K562 (cell line): ENCODE results near the gene DIS3L2. TPM values are rescaled to one million over a fixed set of nuclear protein-coding genes. Genes with fewer than 3 reads are reported as not detected.
A peak's percentile ranks its signal among the peaks of the same experiment; 100 is the strongest.

Experiments used
- ESRRB ChIP-seq: fragments of 250-450 bp; sonication (Bioruptor Pico); IDR thresholded peaks from 2 replicates; pipeline ENCODE4 v1.5.0; 2020; ENCODE audit warnings: mild to moderate bottlenecking, moderate library complexity, borderline replicate concordance
- ILK ChIP-seq: fragments of 450-650 bp; IDR thresholded peaks from 2 replicates; pipeline ENCODE4 v1.6.1; 2016; ENCODE audit warnings: missing genetic modification characterization, low read depth, mild to moderate bottlenecking, missing compliant biosample characterization, moderate library complexity, borderline replicate concordance
- KAT7 ChIP-seq: sonication (generic); formaldehyde crosslinking; IDR thresholded peaks from 2 replicates; pipeline ENCODE4 v1.8.0; 2022; ENCODE audit warnings: missing genetic modification reagents, mild to moderate bottlenecking, borderline replicate concordance
- L3MBTL2 ChIP-seq: fragments of 450-650 bp; IDR thresholded peaks from 2 replicates; pipeline ENCODE4 v1.6.1; 2016; ENCODE audit warnings: mild to moderate bottlenecking, moderate library complexity
- MYC ChIP-seq, 2 experiments: fragments of 250-450 bp in 1 of 2; sonication (Bioruptor Pico) in 1 of 2; IDR thresholded peaks; 2 replicates each; pipeline versions ENCODE4 v1.5.1 to v1.6.1; 2012 to 2021; ENCODE audit warnings: low read depth in 2 of 2, borderline replicate concordance in 1 of 2, improper control_type of control experiment in 1 of 2, low read length in 1 of 2, mild to moderate bottlenecking in 1 of 2, moderate library complexity in 1 of 2
- NFE2 ChIP-seq: IDR thresholded peaks from 2 replicates; pipeline ENCODE4 v1.6.1; 2014; ENCODE audit warnings: antibody characterized with exemption, low read depth
- RCOR1 ChIP-seq, 2 experiments: IDR thresholded peaks; 2 replicates each; pipeline ENCODE4 v1.6.1; 2012; ENCODE audit warnings: low read depth in 2 of 2, low read length in 2 of 2, borderline replicate concordance in 1 of 2, improper control_type of control experiment in 1 of 2
- SAFB2 ChIP-seq: fragments of 200-400 bp; formaldehyde crosslinking; IDR thresholded peaks from 2 replicates; pipeline ENCODE4 v1.6.1; 2018; ENCODE audit warnings: borderline replicate concordance, low read length, low read depth, moderate library complexity; ENCODE audit not compliant: severe bottlenecking
- ZNF239 ChIP-seq: fragments of 250-450 bp; sonication (Bioruptor Pico); IDR thresholded peaks from 2 replicates; pipeline ENCODE4 v1.4.0; 2020; ENCODE audit warnings: mild to moderate bottlenecking
- polyA plus RNA-seq, 8 experiments: library from polyadenylated mRNA; depleted of rRNA in 4 of 8; stranded (reverse) in 5 of 8; unstranded in 3 of 8; fragments of >200 nt; fragmentation: Nextera tagmentation in 2 of 8; fragmentation: Illumina TruSeq in 1 of 8; extraction: Ambion mirVana in 2 of 8; extraction: Trizol in 1 of 8; gene quantifications; 2 replicates each; pipeline versions ENCODE4 v1.2.1 to v1.2.3, GENCODE V29; 2011 to 2014; ENCODE audit warnings: inconsistent platforms in 1 of 8, missing spikeins in 1 of 8
- total RNA-seq, 7 experiments: library from RNA; depleted of rRNA in 6 of 7; stranded (reverse); fragments of >200 nt in 6 of 7; fragmentation: Illumina TruSeq in 2 of 7; extraction: Trizol in 2 of 7; gene quantifications; 2 replicates each; pipeline versions ENCODE4 v1.2.1 to v1.2.3, GENCODE V29; 2011 to 2021; ENCODE audit warnings: low replicate concordance in 1 of 7
- TF ChIP-seq, protein P1 (sequence below): fragments of 450-650 bp; IDR thresholded peaks from 2 replicates; pipeline ENCODE4 v1.6.1; 2016; ENCODE audit warnings: mild to moderate bottlenecking, moderate library complexity
- TF ChIP-seq, protein P2 (sequence below), 2 experiments: fragments of 450-650 bp in 1 of 2; IDR thresholded peaks; 2 replicates each; pipeline ENCODE4 v1.6.1; 2011 to 2017; ENCODE audit warnings: low read depth in 2 of 2, antibody characterized with exemption in 1 of 2, borderline replicate concordance in 1 of 2, low read length in 1 of 2, mild to moderate bottlenecking in 1 of 2, mixed read lengths in 1 of 2; ENCODE audit not compliant: control insufficient read depth in 1 of 2

The DIS3L2 gene
- total and polyA plus RNA-seq, 9 of the 15 experiments (the other 6 are each of a cell fraction or from before 2014, with no cell fraction given) = 1.5 to 19.2 (median 11.2) TPM

DNA sequence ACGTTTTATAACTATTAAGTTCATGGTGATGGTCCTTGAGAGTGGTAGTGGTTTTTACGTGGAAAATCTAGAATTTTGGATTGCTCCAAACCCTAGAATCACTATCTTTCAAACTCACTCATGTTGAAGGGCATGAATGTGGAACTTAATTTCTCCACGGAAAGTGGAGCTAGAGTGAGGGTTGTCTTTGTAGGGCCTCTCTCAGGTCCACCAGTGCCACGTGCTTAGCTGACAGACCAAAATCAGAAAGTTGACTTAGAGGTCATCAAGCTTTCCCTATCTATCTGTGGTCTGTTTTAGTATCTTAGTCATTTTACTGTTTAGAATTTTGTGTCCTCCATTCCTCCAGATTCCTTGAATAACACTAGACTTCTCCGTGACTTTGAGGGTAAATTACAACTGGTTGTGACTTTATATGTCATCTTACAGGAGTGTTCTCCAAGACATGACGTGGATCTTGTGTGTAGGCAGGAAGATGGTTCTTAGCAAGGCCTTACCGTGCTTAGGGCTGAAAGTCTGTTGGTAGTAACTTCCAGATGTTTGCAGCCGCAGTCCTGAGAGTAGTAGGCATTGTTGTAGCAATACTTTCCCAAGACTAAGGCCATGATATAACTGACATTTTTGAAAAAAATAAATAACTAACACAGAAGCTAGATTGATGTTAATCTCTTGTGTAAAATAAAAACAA is 26.8 kb downstream of the DIS3L2 start (continued):
- TF ChIP-seq, protein P1, sequence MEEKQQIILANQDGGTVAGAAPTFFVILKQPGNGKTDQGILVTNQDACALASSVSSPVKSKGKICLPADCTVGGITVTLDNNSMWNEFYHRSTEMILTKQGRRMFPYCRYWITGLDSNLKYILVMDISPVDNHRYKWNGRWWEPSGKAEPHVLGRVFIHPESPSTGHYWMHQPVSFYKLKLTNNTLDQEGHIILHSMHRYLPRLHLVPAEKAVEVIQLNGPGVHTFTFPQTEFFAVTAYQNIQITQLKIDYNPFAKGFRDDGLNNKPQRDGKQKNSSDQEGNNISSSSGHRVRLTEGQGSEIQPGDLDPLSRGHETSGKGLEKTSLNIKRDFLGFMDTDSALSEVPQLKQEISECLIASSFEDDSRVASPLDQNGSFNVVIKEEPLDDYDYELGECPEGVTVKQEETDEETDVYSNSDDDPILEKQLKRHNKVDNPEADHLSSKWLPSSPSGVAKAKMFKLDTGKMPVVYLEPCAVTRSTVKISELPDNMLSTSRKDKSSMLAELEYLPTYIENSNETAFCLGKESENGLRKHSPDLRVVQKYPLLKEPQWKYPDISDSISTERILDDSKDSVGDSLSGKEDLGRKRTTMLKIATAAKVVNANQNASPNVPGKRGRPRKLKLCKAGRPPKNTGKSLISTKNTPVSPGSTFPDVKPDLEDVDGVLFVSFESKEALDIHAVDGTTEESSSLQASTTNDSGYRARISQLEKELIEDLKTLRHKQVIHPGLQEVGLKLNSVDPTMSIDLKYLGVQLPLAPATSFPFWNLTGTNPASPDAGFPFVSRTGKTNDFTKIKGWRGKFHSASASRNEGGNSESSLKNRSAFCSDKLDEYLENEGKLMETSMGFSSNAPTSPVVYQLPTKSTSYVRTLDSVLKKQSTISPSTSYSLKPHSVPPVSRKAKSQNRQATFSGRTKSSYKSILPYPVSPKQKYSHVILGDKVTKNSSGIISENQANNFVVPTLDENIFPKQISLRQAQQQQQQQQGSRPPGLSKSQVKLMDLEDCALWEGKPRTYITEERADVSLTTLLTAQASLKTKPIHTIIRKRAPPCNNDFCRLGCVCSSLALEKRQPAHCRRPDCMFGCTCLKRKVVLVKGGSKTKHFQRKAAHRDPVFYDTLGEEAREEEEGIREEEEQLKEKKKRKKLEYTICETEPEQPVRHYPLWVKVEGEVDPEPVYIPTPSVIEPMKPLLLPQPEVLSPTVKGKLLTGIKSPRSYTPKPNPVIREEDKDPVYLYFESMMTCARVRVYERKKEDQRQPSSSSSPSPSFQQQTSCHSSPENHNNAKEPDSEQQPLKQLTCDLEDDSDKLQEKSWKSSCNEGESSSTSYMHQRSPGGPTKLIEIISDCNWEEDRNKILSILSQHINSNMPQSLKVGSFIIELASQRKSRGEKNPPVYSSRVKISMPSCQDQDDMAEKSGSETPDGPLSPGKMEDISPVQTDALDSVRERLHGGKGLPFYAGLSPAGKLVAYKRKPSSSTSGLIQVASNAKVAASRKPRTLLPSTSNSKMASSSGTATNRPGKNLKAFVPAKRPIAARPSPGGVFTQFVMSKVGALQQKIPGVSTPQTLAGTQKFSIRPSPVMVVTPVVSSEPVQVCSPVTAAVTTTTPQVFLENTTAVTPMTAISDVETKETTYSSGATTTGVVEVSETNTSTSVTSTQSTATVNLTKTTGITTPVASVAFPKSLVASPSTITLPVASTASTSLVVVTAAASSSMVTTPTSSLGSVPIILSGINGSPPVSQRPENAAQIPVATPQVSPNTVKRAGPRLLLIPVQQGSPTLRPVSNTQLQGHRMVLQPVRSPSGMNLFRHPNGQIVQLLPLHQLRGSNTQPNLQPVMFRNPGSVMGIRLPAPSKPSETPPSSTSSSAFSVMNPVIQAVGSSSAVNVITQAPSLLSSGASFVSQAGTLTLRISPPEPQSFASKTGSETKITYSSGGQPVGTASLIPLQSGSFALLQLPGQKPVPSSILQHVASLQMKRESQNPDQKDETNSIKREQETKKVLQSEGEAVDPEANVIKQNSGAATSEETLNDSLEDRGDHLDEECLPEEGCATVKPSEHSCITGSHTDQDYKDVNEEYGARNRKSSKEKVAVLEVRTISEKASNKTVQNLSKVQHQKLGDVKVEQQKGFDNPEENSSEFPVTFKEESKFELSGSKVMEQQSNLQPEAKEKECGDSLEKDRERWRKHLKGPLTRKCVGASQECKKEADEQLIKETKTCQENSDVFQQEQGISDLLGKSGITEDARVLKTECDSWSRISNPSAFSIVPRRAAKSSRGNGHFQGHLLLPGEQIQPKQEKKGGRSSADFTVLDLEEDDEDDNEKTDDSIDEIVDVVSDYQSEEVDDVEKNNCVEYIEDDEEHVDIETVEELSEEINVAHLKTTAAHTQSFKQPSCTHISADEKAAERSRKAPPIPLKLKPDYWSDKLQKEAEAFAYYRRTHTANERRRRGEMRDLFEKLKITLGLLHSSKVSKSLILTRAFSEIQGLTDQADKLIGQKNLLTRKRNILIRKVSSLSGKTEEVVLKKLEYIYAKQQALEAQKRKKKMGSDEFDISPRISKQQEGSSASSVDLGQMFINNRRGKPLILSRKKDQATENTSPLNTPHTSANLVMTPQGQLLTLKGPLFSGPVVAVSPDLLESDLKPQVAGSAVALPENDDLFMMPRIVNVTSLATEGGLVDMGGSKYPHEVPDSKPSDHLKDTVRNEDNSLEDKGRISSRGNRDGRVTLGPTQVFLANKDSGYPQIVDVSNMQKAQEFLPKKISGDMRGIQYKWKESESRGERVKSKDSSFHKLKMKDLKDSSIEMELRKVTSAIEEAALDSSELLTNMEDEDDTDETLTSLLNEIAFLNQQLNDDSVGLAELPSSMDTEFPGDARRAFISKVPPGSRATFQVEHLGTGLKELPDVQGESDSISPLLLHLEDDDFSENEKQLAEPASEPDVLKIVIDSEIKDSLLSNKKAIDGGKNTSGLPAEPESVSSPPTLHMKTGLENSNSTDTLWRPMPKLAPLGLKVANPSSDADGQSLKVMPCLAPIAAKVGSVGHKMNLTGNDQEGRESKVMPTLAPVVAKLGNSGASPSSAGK = peak; percentile 41; the same call in 1 of the 2 replicates
- TF ChIP-seq KAT7 (CRISPR knock-in tag) (no peak), SAFB2 (no peak), ILK (tag) (no peak), MYC (IDR thresholded peaks at IDR 0.05; ENCODE audit: low read depth, low read length) (peak; percentile 65), MYC (CRISPR knock-in tag; IDR thresholded peaks at IDR 0.05; ENCODE audit: borderline replicate concordance, low read depth) (no peak), ZNF239 (no peak), ESRRB (no peak), L3MBTL2 (peak; percentile 56; the same call in 1 of the 2 replicates), NFE2 (no peak), RCOR1 (IDR thresholded peaks at IDR 0.05; ENCODE audit: borderline replicate concordance in 1 of 2, low read depth in 2 of 2, low read length in 2 of 2) (no peak)
- TF ChIP-seq, protein P2, sequence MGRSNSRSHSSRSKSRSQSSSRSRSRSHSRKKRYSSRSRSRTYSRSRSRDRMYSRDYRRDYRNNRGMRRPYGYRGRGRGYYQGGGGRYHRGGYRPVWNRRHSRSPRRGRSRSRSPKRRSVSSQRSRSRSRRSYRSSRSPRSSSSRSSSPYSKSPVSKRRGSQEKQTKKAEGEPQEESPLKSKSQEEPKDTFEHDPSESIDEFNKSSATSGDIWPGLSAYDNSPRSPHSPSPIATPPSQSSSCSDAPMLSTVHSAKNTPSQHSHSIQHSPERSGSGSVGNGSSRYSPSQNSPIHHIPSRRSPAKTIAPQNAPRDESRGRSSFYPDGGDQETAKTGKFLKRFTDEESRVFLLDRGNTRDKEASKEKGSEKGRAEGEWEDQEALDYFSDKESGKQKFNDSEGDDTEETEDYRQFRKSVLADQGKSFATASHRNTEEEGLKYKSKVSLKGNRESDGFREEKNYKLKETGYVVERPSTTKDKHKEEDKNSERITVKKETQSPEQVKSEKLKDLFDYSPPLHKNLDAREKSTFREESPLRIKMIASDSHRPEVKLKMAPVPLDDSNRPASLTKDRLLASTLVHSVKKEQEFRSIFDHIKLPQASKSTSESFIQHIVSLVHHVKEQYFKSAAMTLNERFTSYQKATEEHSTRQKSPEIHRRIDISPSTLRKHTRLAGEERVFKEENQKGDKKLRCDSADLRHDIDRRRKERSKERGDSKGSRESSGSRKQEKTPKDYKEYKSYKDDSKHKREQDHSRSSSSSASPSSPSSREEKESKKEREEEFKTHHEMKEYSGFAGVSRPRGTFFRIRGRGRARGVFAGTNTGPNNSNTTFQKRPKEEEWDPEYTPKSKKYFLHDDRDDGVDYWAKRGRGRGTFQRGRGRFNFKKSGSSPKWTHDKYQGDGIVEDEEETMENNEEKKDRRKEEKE (IDR thresholded peaks at IDR 0.05; ENCODE audit: borderline replicate concordance in 1 of 2, control insufficient read depth in 1 of 2, low read depth in 2 of 2, low read length in 1 of 2) = no peak
